Left renal pelvis (tissue), 4 donors: ENCODE data around the gene ASB10. TPM values are rescaled to one million over a fixed set of nuclear protein-coding genes. Genes with fewer than 3 reads are reported as not detected.
A peak's percentile ranks its signal among the peaks of the same experiment; 100 is the strongest.

Source experiments
- DNase-seq, 4 donors: peaks; one replicate each; pipeline ENCODE4 v3.0.0-alpha.2; 2013; ENCODE audit warnings: low read depth in 4 of 4, low spot score in 3 of 4
- polyA plus RNA-seq, 4 donors: library from polyadenylated mRNA; unstranded; fragments of 120-200 nt; gene quantifications; one replicate each; pipeline ENCODE4 v1.2.1, GENCODE V29; 2013; ENCODE audit not compliant: insufficient read length in 4 of 4

ASB10 gene, protein sequence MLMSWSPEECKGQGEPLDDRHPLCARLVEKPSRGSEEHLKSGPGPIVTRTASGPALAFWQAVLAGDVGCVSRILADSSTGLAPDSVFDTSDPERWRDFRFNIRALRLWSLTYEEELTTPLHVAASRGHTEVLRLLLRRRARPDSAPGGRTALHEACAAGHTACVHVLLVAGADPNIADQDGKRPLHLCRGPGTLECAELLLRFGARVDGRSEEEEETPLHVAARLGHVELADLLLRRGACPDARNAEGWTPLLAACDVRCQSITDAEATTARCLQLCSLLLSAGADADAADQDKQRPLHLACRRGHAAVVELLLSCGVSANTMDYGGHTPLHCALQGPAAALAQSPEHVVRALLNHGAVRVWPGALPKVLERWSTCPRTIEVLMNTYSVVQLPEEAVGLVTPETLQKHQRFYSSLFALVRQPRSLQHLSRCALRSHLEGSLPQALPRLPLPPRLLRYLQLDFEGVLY
- polyA plus RNA-seq: not detected

DNA sequence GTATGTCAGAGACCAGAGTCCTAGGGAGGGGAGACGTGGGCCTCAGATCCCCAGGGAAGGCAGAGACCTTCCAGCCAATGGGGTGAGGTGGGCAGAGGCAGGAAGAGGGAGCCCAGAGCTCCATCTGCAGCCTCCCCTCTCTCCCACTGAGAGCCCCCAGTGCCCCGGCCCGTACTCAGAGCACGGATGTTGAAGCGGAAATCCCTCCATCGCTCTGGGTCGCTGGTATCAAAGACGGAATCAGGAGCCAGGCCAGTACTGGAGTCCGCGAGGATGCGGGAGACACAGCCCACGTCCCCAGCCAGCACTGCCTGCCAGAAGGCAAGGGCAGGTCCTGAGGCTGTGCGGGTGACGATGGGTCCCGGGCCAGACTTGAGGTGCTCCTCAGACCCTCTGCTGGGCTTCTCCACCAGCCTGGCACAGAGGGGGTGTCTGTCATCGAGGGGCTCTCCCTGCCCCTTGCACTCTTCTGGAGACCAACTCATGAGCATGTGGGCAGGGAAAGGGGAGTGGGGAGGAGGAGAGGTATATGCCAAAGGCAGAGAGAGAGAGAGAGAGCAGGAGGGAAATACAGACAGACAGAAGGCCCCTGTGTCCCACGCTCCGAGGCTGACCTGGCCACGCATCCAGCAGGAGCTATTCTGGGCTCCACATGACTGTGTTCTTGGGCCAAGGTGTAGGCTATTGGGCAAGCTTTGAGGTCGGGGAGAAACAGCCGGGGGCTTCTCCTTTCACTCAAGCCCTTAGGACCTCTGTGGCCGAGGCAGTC, at the start of gene ASB10:
Gene ASB10, minus strand, starts transcription at position 611 of the 769 bp plus-strand sequence. Its CDS starts 120 bp downstream, at position 491.
- no peak for DNase-seq

DNA sequence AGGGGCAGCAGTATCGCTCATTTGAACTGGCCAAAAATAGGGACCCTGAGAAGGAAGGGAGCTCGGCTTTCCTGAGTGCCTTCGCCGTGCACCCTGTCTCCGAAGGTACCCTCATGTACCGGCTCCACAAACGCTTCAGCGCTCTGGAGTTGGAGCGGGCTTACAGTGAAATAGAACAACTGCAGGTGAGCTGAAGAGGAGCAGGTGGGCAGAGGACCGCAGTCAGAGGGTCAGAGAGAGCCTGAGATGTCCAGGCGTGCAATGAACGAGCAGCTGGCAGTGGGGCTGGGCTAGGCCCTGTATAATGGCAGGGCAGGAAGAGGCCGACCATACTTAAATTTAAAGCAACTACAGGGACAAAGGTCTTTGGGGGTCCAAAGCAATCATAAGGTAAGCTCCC, 49.4 kb upstream of the ASB10 start:
- no peak for DNase-seq

DNA sequence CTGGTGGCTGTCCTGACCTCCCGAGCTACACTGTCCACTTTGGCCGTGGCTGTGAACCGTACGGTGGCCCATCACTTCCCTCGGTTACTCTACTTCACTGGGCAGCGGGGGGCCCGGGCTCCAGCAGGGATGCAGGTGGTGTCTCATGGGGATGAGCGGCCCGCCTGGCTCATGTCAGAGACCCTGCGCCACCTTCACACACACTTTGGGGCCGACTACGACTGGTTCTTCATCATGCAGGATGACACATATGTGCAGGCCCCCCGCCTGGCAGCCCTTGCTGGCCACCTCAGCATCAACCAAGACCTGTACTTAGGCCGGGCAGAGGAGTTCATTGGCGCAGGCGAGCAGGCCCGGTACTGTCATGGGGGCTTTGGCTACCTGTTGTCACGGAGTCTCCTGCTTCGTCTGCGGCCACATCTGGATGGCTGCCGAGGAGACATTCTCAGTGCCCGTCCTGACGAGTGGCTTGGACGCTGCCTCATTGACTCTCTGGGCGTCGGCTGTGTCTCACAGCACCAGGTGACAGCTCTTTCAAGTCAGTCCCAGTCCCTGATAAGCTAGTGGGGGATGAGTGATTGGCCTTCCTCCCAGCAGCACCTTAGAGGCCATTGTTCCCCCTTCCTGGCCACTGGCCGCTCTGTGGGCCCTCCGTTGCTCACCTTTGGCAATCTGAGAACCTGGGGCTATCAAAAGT, 48.2 kb upstream of the ASB10 start:
- no peak for DNase-seq

GRCh38 chr7:151233804-151234203, 46.8 kb upstream of the ASB10 start:
- DNase-seq: no peak

GRCh38 chr7:151232917-151233701, 46.1 kb upstream of the ASB10 start:
- no peak for DNase-seq

DNA sequence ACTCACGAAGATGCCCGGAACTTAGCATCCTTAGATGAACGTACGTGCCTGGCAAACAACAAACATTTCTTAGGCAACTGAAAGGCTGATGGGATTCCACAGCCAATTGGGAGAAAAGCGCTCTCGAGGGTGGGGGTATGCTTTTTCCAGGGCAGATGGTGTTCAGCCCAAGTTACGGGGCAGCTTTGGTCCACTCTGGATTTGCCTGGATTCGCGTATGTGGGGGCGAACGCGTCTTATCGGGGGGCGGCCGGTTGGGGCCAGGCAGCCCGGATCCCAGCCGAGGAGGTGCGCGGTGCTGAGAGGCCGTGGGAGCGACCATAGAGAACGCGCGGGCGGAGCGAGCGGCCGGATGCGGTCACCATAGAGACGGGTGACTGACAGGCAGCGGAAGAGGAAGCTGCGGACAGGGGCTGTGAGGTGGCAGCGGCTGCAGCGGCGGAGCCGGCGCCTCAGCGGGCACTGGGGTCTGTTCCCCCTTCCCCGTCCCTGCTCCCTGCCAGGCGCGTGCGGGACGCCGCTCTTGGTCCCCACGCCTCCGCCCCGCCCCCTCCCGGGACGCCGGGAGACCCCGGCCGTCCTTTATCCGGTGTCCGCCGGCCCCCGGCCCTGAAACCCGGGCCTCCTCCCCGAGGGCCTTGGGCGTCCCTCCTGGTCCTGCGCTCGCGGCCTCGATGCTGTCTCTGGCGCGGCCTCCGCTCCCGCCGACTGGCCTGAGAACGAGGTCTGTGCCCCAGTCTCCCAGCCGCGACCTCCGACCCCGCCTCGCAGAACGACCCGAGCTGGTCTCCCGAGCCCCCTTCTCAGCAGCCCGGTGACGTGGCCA, 45.3 kb upstream of the ASB10 start, which contains the start of gene CHPF2:
Gene CHPF2, plus strand, starts transcription at position 393 of the 826 bp plus-strand sequence. CDS start 1,529 bp downstream, outside the sequence.
- DNase-seq: no peak

DNA sequence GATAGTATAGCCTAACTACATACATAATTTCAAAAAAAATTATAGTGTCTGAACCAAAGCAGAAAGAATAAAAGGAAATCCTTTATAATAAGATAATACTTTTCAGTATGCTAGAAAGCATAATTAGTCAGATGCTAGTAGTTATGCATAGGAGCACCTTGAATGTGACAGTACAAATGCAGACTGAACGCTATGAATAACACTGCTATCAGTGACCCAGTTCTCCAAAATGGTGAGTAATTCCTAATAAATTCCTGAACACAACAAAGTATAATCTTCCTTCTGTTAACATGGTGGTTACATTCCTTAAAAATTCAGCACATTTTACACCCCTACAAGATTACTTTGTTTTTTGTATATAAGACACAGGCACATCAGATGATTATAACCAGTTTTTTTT, 44.0 kb upstream of the ASB10 start:
- DNase-seq: no peak

GRCh38 chr7:151229249-151229648, 42.2 kb upstream of the ASB10 start:
- DNase-seq: no peak

DNA sequence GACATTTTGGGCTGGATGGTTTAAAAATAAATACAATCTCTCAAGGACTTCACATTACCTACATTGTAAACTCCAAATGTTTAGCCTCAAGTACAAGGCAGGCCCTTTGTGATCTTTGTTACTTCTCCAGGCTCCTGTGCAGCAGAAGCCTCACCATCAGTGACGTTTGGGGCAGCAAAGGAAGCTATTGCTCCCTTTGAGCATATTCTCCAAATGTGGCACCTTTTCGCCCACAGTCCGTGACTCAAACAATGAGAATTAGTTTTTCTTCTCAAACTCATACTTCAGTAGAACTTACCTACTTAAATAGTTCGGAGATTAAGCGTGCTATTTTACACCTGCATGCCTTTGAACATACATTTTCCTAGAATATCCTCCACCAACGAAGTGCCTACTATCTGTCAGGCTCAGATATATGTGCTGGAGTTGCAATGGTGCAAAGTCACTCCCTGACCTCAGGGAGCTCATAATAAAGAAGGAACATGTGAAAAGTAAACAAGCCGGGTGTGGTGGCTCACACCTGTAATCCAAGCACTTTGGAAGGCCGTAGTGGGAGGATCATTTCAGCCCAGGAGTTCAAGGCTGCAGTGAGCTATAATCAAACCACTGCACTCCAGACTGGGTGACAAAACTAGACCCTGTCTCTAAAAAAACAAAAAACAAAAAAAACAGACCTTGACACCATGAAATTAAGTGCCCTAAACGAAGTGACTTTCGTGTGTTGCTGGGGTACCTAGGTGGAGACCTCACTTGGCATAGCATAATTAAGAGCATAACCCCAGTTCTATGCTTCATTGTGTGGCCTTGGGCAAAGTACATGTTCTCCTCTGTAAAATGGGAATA, 41.2 kb upstream of the ASB10 start:
- DNase-seq: no peak

GRCh38 chr7:151226875-151227782, 40.1 kb upstream of the ASB10 start, which contains the start of gene ABCF2:
ABCF2 (minus strand) TSS chr7:151227205; CDS start chr7:151226458, 747 bp downstream.
- DNase-seq: peak; percentile 95 to 97 (median 96)

GRCh38 chr7:151226560-151226874, 39.5 kb upstream of the ASB10 start:
- no peak for DNase-seq

DNA sequence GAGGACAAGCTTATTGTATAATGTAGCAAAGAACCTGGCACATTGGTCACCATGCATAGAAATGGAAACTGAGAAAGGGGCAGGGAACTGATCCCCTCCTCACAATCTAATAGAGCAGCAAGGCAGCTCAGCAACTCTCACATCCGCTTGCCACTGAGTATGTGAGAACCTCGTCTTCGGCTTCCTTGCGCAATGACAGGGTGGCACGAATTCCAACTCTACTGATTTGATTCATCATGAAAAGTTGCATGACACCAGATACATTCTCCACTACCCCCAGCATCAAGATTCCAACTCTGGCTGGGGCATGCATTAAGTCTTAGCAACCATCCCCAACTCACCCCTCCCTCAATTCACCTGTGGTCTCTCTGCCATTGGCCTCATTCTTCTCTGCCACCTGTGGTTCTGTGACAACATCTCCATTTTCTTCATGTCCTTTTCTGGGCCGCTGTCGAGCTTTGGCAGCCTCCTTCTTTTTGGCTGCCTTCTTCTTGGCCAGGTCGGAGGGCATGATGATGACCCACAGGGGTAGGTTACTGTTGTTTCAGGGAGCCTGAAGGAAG, 39.0 kb upstream of the ASB10 start:
- DNase-seq: no peak

- DNase-seq: no peak
Measured at GRCh38 chr7:151223728-151224127, 36.7 kb upstream of the ASB10 start.

- DNase-seq: no peak
Measured at GRCh38 chr7:151218170-151218569, 31.1 kb upstream of the ASB10 start.

DNA sequence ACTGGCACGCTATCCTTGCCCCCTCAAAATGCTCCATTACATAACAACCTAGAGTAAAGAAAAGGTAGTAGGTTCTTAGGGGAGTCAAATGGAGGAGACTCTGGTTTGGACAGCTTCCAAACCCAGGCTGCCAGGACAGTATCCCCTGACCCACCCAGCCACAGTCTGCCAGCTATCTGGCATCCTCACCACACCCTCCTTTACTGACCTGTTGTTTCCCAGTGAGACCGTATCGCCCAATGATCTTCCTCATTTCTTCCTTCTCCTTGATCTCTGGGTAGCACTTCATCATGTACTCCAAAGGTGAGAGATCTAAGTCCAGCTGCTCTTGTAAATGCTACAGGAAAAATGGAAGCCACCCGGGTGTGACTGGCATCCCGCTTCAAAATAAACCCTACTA, 28.3 kb upstream of the ASB10 start:
- no peak for DNase-seq

GRCh38 chr7:151213826-151214225, 26.8 kb upstream of the ASB10 start:
- no peak for DNase-seq

DNA sequence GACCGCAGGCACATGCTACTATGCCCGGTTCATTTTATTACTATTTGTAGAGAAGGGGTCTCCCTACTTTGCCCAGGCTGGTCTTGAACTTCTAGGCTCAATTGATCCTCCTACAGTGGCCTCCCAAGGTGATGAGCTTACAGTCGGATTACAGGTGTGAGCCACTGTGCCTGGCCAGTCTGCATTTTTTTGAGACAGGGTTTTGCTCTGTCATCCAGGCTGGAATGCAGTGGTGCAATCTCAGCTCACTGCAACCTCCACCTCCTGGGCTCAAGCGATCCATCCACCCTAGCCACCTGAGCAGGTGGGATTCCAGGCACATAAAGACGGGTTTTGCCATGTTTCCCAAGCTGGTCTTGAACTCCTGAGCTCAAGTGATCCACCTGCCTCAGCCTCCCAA, 25.6 kb upstream of the ASB10 start:
- DNase-seq: no peak
